NCI-H460 (cell line): ENCODE measurements around the gene NUP153. TPM values are rescaled to one million over a fixed set of nuclear protein-coding genes. Genes with fewer than 3 reads are reported as not detected.

Experiments
- DNase-seq: peaks from one replicate; pipeline ENCODE4 v3.0.0-alpha.2; 2016; ENCODE audit warnings: low read depth; ENCODE audit errors: extremely low read depth
- total RNA-seq: library from RNA; depleted of rRNA; stranded (reverse); fragments of >200 nt; shearing (Covaris generic); gene quantifications from 2 replicates; pipeline ENCODE4 v1.2.3, GENCODE V29; 2014

NUP153 gene
- total RNA-seq, 1 experiment from 2014 or later: 31.2 TPM

DNA sequence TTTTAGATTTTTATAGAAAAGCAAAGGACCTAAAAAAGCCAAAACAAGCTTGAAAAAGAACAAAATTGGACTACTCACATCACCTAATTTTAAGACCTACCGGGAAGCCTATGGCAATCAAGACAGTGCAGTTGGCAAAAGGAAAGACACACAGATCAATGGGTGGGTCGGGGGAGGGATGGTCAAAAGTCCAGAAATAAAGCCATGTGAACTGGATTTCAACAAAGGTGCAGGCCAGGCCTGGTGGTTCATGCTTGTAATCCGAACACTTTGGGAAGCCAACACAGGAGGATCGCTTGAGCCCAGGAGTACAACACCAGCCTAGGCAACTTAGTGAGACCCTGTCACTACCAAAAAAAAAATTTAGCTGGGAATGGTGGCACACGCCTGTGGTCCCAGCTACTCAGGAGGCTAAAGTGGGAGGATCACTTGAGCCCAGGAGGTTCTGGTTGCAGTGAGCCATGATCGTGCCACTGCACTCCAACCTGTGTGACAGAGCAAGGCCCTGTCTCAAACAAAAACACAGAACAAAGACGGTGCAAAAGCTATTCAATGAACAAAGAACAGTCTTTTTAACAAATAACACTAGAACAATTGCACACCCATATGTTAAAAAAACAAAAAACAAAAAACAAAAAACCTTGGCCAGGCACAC, 34.5 kb downstream of the NUP153 start:
- DNase-seq: no peak

DNA sequence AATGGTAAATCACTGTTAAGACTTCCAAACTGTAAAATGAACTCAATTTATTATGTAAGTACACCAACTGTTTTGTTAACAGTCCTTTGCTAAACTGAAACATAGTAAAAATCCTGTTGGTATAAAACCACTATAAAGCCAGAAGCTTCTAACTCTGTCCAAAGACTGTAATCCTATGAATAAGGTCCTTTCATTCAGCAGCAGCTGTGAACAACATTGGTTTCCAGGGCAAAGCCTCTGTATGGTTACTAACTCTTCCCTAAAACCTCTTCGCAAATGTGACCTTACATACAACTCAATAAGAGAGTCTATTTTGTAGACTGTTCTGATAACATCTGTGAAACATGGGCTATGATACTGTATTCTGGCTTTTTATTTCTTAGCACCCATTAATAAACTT, 40.1 kb downstream of the NUP153 start:
- no peak for DNase-seq

DNA sequence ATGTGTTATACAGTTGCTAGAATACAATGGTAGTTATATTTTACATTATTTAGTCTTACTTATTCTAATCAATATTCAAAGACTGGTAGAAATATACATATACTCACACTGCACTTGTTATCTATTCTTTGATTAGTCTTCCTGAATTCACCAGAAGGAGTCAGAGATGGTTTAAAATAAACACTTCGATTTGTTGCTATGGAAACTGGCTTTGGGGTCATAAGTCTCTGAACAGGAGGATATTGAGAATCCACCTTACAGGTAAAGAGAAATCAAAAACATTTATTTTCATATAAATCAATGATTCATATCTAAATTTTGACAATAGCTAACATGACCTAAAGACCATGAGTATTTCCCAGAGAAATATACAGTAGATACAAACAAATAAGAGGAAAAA, 41.6 kb downstream of the NUP153 start:
- no peak for DNase-seq

DNA sequence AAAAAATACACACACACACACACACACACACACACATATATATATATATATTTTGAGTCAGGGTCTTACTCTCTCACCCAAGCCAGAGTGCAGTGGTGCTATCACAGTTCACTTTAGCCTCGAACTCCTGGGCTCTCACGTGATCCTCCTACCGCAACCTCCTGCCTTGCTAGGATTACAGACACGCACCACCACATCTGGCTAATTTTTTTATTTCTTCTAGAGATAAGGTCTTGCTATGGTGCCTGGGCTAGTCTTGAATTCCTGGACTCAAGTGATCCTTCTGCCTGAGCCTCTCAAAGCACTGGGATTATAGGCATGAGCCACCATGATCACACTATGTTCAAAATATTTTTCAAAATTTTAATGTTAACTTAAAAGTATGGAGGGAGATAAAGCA, 43.5 kb downstream of the NUP153 start:
- DNase-seq: no peak

DNA sequence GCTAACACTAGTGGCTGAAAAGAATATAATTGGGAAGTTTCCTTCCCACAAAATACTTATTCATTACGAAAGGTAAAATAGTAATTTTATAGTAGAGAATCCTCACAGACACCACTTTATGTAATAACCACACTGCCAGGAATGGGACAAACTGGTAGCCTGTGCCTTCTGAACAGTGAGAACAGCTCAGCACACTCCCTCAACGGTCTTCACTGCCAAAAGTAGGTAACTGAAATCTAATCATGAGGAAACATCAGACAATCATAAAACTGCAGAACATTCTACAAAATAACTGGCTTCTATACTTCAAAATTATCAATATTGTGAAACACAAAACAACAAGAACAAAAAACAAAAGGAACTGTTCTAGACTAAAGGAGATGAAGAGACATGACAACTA, 44.1 kb downstream of the NUP153 start:
- DNase-seq: no peak

DNA sequence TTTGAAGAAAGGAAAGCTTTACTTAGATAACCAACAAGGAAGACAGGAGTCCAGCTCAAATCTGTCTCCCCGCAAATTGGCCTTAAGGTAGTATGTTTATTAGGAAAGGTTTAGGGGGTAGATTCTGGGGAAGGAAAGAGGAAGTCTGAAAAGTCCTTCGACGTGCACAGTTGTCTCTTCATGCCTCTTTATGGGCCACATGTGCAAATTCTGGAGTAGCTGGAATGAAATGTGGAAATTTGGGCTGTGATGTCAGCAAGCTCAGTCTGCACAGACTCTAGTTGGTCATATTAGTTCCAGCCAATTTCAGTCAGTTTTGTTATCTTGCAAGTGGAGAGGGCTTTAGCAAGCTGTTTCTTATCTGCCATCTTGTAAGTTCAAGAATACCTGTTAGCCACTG, 50.1 kb downstream of the NUP153 start:
- DNase-seq: no peak

DNA sequence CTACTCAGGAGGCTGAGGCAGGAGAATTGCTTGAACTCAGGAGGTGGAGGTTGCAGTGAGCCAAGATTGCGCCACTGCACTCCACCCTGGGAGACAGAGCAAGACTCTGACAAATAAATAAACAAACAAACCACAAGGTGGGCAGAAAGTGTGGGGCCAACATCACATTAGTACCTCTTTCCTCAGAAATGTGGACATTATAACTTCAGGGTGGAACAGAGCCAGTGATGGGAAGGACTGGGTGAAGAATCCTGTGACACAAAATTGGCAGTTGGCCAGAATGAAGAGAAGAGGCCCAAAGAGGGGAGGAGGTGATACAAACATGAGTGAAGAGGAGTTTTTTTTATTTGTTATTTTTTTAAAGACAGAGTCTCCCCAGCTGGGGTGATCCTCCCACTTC, 50.6 kb downstream of the NUP153 start:
- DNase-seq: no peak

DNA sequence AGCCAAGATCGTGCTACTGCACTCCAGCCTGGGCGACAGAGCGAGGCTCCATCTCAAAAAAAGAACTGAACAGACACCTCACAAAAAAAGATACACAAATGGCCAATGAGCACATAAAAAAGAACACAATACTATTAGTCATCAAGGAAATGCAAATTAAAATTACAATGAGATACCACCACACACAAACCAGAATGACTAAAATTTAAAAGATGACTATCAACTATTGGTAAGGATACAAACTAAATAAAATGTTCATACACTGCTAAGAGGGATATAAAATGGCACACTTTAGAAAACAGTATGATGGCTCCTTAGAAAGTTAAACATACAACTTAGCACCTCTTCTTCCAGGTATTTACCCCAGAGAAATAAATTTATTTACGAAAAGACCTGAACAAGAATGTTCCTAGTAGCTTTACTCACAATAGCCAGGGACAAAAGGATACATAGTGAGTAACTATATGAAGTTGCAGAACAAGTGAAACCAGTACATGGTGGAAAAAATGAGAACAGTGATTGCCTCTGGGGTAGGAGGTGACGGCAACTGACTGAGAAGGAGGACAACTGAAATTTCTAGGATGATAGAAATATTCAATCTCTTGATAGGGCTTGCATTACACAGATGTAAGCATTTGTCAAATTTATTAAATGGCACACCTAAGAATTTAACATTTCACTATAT, 53.4 kb downstream of the NUP153 start:
- DNase-seq: no peak

DNA sequence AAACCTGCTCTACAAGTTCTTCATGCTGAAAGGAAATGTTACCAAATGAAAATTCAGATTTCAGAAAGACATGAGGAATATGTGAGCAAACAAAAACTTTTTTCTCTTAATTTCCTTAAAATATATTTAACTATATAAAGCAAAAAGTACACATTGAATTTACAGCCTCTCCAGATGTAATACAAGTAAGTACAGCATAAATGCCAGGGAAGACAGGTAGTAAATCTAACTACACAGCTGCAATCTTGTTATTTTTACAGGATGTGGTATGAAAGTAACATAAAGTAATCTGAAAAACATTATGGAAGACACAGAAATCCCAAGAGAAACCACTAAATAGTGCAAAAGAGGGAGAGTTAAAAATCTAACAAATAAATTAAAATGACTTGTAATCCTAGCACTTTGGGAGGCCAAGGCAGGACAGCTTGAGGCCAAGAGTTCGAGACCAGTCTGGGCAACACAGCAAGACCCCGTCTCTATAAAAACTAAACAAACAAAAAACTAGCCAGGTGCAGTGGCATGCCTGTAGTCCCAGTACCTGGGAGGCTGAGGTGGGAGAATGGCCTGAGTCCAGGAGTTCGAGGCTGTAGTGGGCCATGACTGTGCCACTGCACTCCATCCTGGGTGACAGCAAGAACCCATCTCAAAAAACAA, 55.9 kb downstream of the NUP153 start:
- DNase-seq: no peak

DNA sequence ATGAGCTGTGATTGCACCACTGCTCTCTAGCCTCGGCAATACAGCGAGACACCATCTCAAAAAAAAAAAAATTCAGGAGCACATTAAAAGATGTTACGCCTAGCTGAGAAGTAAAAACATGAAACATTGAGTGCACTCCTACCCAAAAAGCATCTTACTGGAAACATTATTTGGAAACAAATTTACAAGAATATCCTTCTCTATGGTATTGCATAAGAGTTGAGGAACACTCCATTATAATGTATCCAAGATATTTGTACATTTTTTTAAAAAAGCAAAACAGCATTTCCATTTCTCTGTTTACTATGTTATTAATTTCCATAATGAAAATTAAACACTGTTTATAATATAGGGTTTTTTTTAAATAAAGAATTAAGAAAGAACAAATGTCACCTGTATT, 58.0 kb downstream of the NUP153 start:
- DNase-seq: no peak

DNA sequence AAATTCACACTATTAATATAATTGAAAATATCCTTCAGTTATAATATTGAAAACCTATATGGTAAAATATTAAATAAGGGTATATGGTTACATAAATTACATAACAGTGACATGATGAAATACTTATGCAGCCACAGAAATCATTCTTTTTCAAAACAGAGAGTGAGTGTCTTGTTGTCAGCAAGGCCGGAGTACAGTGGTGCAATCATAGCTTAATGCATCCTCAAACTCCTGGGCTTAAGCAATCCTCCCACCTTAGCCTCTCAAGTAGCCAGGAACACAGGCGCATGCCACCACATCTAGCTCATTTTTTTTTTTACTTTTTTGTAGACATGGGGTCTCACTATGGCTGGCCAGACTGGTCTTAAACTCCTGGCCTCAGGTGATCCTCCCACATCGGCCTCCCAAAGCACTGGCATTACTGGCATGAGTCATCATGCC, 66.2 kb downstream of the NUP153 start:
- peak; percentile 27 for DNase-seq

DNA sequence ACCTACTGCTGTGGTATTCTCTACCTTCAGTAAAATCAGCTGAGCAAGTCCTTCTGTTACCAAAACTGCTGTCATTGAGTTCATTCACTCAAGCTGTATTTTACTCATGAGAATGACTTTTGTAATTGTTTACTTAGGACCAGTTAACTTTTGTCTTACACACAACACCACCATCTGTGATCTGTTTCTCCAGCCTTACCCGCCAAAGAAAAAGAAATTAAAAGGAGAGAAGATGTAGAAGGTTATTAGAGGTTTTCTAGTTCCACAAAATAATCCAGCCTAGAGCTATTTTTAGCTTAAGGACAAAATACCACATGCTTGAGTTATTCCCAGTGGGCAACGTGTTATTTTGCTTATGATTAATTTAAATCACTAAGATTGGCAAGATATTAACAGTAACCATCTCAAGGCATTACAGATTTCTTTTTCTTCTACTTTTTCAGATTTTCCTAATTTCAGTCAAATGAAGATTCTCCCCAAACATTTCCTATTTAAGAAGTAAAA, 68.5 kb downstream of the NUP153 start:
- no peak for DNase-seq

DNA sequence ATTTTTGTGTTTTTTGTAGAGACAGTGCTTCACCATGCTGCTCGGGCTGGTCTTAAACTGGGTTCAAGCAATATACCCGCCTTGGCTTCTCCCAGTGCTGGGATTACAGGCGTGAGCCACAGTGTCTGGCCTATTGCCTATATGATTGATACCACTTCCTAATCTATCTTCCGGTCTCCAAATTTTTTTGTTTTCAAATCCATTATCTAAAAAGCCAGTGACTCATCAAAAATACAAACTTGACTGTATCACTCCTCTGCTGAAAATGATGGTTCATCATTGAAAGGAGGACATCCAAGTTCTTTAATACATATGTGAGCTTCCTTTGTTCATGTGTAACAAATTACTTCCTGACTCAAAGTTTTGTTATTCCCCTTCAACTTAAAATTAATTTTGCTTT, 71.2 kb downstream of the NUP153 start:
- no peak for DNase-seq

DNA sequence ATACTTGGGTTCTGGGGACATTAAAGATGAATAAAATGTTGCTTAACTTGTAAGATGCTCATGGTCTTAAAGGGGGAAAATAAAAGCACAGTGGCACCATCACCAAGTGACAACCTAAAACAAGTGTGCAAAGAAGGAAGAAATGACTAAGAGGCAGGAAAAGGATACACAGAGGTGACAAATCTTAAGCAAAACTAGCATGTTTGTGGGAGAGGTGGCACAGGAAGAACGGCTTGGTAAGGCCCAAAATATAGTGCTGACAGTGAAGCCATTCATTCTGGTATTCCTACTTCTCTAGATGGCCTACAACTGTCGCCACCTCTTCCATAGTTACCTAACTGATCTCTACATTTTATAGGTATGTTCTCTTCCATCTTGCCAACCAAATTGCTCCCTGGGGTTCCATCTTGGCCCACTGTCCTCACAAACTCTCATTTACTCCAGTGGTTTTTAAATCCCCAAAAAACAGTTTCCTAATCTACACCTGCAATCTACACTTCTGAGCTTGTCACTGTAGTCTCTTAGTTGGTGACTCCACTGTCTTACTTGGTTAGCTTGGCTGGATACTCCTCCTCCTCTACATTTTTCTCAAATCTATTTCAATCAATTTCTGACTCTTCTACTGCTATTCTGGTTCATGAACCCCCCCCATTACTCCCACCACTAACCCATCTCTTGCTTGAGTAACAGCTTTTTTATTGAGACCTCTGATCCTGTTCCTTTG, 73.1 kb downstream of the NUP153 start:
- DNase-seq: no peak

DNA sequence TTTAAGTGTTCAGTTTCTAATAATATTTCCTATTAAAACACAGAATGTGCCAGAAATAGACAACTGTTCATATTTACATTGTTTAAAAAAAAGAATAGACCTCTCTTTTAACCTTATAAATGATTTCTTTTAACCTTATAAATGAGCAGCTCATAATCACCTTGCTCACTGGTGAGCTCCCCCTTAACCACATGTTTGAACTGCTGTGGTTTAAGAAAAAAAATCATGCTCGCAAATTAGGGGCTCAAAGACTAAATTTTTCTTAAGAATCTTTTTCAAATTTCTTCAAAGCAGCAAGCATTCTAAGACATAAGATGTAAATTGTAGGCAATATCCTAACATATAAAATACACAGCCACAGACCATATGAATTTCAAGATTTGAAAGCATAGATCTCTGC, 73.8 kb downstream of the NUP153 start:
- no peak for DNase-seq

DNA sequence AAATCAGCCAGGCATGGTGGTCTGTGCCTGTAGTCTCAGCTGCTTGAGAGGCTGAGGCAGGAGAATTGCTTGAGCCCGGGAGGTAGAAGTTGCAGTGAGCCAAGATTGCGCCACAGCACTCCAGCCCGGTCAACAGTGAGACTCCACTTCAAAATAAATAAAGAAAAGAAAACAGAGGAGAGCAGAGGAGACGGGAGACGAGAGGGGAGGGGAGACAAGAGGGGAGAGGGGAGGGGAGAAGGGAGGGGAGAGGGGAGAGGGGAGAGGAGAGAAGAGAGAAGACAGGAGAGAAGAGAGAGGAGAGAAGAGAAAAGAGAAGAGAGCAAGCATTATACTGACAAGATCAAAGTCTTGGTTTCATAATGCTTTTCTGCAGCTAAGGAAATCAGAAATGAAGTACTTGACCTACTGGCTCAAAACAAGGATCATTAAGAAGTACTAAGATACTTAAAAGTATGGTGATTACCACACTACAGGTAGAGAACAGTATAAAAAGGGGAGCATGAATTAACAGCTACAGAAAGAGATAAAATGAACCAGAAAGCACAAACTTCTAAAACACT, 76.1 kb downstream of the NUP153 start:
- DNase-seq: no peak

DNA sequence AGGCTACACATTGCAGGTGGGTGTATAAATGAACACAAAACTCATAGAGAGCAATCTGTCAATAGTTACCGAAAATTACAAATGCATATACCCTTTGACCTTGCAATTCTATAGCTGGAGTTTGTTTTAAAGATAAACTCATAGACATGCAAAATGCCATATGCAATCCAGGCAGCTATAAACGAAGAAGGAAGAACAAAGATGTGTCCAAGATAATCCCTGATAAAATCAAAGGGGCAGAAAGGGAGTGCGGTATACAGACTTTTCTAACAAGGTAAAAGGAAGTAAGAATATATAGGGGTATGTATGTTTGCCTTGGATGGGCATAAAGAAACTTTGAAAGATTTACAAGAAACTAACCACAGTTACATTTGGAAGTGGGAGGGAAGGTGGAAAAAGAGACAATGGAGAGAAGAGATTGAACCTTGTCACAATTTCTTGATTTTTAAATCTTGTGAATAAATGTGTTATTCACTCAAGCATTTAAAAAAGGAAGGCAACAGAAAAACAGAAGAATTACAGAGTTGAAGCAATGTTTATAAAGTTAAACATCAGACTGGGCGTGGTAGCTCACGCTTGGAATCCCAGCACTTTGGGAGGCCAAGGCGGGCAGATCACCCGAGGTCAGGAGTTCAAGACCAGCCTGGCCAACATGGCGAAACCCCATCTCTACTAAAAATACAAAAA, 76.8 kb downstream of the NUP153 start:
- DNase-seq: no peak

DNA sequence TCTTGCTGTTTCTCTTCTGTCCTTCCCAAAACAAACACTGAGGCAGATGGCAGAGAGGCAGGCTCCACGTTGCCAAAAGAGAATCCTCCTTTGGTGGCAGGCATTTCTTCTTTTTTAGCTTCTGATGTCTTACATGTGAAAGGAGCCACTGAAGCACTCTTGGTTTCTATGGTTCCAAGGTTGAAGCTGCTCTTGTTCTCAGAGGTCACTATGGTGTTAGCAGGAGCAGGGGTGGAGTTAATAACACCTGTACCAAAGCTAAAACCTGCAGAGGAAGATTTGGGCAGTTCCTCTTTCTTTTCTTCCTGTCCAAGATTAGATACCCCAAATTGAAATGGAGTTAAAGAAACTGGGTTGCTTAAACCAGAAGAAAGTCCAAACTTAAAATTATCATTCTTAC, 77.9 kb downstream of the NUP153 start:
- DNase-seq: no peak

DNA sequence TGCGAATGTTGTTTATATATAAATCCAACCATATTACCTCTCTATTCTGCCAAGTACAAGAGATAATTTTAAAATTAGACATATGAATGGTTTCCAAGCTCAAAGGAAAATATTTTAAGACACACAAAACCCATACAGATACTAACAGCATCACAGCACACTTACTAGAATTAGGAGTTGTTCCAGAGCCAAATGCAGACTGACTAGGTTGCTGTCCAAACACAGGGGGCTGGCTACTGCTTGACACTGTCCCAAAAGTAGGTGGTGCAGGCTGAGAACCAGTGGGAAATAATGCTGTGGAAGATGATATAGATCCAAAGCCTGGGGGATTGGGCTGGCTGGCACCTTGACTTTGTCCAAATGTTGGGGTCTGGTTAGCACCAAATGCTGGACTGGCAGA, 82.3 kb downstream of the NUP153 start:
- DNase-seq: no peak

DNA sequence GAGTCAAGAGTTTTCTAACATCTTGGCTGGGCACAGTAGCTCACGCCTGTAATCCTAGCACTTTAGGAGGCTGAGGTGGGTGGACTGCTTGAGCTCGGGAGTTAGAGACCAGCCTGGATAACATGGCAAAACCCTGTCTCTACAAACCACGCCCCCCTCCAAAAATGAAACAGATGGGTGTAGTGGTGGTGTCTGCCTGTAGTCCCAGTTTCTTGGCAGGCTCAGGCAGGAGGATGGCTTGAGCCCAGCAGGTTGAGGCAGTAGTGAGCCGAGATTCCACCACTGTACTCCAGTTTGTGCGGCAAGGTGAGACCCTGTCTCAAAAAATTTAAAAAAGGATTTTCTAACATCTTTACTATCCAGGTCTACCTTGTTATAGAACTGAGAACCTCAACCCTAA, 84.6 kb downstream of the NUP153 start:
- DNase-seq: no peak
